DMS 273 (cell line): ENCODE data around the gene IPO11.

Experiments
- DNase-seq: peaks from one replicate; lab custom pipeline; 2025; ENCODE audit not compliant: unreplicated experiment; lab: John Stamatoyannopoulos, UW

The IPO11 gene

GRCh38 chr5:62568143-62568542 is 155.6 kb downstream of the IPO11 start:
- no peak for DNase-seq

GRCh38 chr5:62568800-62569432 is 156.4 kb downstream of the IPO11 start:
- DNase-seq = no peak

GRCh38 chr5:62569470-62569869 is 156.9 kb downstream of the IPO11 start:
- no peak for DNase-seq

- DNase-seq = no peak
These were observed 160.5 kb downstream of the IPO11 start for GRCh38 chr5:62572918-62573514.

GRCh38 chr5:62574599-62574998 is 162.0 kb downstream of the IPO11 start:
- no peak for DNase-seq

GRCh38 chr5:62575066-62575465 is 162.5 kb downstream of the IPO11 start:
- no peak for DNase-seq

GRCh38 chr5:62575489-62575888 is 162.9 kb downstream of the IPO11 start:
- no peak for DNase-seq

- DNase-seq = no peak
These were observed 164.1 kb downstream of the IPO11 start for GRCh38 chr5:62576570-62577170.

- no peak for DNase-seq
These were observed 164.9 kb downstream of the IPO11 start for GRCh38 chr5:62577488-62577887.

- no peak for DNase-seq
These were observed 166.0 kb downstream of the IPO11 start, which contains the start of gene LRRC70 for GRCh38 chr5:62578540-62578939. Gene LRRC70, plus strand, starts transcription at chr5:62578819. Its CDS starts 620 bp downstream, at chr5:62579439.

GRCh38 chr5:62579761-62580160 is 167.2 kb downstream of the IPO11 start:
- DNase-seq = no peak

GRCh38 chr5:62581836-62582597 is 169.5 kb downstream of the IPO11 start:
- DNase-seq = no peak

GRCh38 chr5:62584391-62584790 is 171.8 kb downstream of the IPO11 start:
- DNase-seq = no peak

GRCh38 chr5:62585306-62585705 is 172.7 kb downstream of the IPO11 start:
- no peak for DNase-seq

GRCh38 chr5:62585751-62586150 is 173.2 kb downstream of the IPO11 start:
- DNase-seq = no peak

GRCh38 chr5:62587737-62588136 is 175.2 kb downstream of the IPO11 start:
- no peak for DNase-seq

- no peak for DNase-seq
These were observed 176.1 kb downstream of the IPO11 start for GRCh38 chr5:62588668-62589067.

- DNase-seq = no peak
These were observed 176.9 kb downstream of the IPO11 start for GRCh38 chr5:62589504-62589903.

GRCh38 chr5:62590387-62590786 is 177.8 kb downstream of the IPO11 start:
- DNase-seq = no peak

GRCh38 chr5:62592558-62592957 is 180.0 kb downstream of the IPO11 start:
- DNase-seq = no peak

- DNase-seq = no peak
These were observed 180.8 kb downstream of the IPO11 start for GRCh38 chr5:62593331-62593730.
